OCI-LY1 (cell line): ENCODE data around the gene FAM13A.

Experiments
- H2AFZ ChIP-seq: fragments of 200-600 bp; sonication (generic), shearing (Covaris generic); 2 replicates; pipeline ENCODE4 v1.6.0; 2014; ENCODE audit warnings: antibody characterized with exemption, mild to moderate bottlenecking, low read length
- H3F3A ChIP-seq: fragments of 200-600 bp; sonication (generic), shearing (Covaris generic); 2 replicates; pipeline ENCODE4 v1.6.0; 2014; ENCODE audit warnings: mild to moderate bottlenecking, antibody characterized with exemption, low read length, moderate library complexity; ENCODE audit not compliant: insufficient read depth
- H3K27ac ChIP-seq: fragments of 200-600 bp; sonication (generic); 2 replicates; pipeline ENCODE4 v1.5.1; 2014; ENCODE audit warnings: low read length, mixed run types, mild to moderate bottlenecking, low read depth; ENCODE audit not compliant: poor library complexity, severe bottlenecking
- H3K27me3 ChIP-seq: fragments of 200-600 bp; sonication (generic); 2 replicates; pipeline ENCODE4 v1.6.0; 2014; ENCODE audit warnings: antibody characterized with exemption, mild to moderate bottlenecking, low read length, moderate library complexity; ENCODE audit not compliant: insufficient read depth
- H3K36me3 ChIP-seq: fragments of 200-600 bp; sonication (generic); 2 replicates; pipeline ENCODE4 v1.6.1; 2014; ENCODE audit warnings: mild to moderate bottlenecking, antibody characterized with exemption, low read length, moderate library complexity, mixed read lengths; ENCODE audit not compliant: insufficient read depth
- H3K4me1 ChIP-seq: fragments of 200-600 bp; sonication (generic); 2 replicates; pipeline ENCODE4 v1.5.1; 2014; ENCODE audit warnings: mild to moderate bottlenecking, low read length, moderate library complexity; ENCODE audit not compliant: insufficient read depth, severe bottlenecking
- H3K4me2 ChIP-seq: fragments of 200-600 bp; sonication (generic), shearing (Covaris generic); 2 replicates; pipeline ENCODE4 v1.6.1; 2014; ENCODE audit warnings: low read length
- H3K4me3 ChIP-seq: fragments of 200-600 bp; sonication (generic); 2 replicates; pipeline ENCODE4 v1.5.1; 2014; ENCODE audit warnings: low read length, low read depth, mild to moderate bottlenecking, mixed read lengths; ENCODE audit not compliant: poor library complexity, severe bottlenecking
- H3K79me2 ChIP-seq: fragments of 200-600 bp; shearing (Covaris generic); 2 replicates; pipeline ENCODE4 v1.6.1; 2016; ENCODE audit warnings: mixed run types, low read length, mixed read lengths; ENCODE audit not compliant: insufficient read depth
- H3K9ac ChIP-seq: fragments of 200-600 bp; sonication (generic), shearing (Covaris generic); 2 replicates; pipeline ENCODE4 v1.6.1; 2014; ENCODE audit warnings: mild to moderate bottlenecking, low read length, mixed read lengths
- H3K9me2 ChIP-seq: fragments of 200-600 bp; sonication (generic), shearing (Covaris generic); 2 replicates; pipeline ENCODE4 v1.6.1; 2014; ENCODE audit warnings: low read depth, mild to moderate bottlenecking, low read length, mixed read lengths
- H3K9me3 ChIP-seq: fragments of 200-600 bp; shearing (Covaris generic); 2 replicates; pipeline ENCODE4 v1.6.1; 2014; ENCODE audit warnings: low read length, mixed read lengths
- H4K20me1 ChIP-seq: fragments of 200-600 bp; sonication (generic), shearing (Covaris generic); 2 replicates; pipeline ENCODE4 v1.6.0; 2016; ENCODE audit warnings: mild to moderate bottlenecking, low read length; ENCODE audit not compliant: insufficient read depth
- EZH2 ChIP-seq: fragments of 200-600 bp; sonication (generic), shearing (Covaris generic); IDR thresholded peaks from 2 replicates; pipeline ENCODE4 v1.8.0; 2017; ENCODE audit warnings: borderline replicate concordance, mixed run types, mild to moderate bottlenecking, antibody characterized with exemption, low read length, moderate library complexity, mixed read lengths
- TF ChIP-seq, protein P1 (sequence below): fragments of 200-600 bp; sonication (generic), shearing (Covaris generic); IDR thresholded peaks from 2 replicates; pipeline ENCODE4 v1.5.1; 2017; ENCODE audit warnings: mild to moderate bottlenecking, antibody characterized with exemption, low read length, moderate library complexity, mixed read lengths

Gene FAM13A

GRCh38 chr4:88719381-88719780 is 337.6 kb downstream of the FAM13A start:
- H2AFZ ChIP-seq: no peak overlapping the region
- TF ChIP-seq EZH2: no peak
- TF ChIP-seq, protein P1, sequence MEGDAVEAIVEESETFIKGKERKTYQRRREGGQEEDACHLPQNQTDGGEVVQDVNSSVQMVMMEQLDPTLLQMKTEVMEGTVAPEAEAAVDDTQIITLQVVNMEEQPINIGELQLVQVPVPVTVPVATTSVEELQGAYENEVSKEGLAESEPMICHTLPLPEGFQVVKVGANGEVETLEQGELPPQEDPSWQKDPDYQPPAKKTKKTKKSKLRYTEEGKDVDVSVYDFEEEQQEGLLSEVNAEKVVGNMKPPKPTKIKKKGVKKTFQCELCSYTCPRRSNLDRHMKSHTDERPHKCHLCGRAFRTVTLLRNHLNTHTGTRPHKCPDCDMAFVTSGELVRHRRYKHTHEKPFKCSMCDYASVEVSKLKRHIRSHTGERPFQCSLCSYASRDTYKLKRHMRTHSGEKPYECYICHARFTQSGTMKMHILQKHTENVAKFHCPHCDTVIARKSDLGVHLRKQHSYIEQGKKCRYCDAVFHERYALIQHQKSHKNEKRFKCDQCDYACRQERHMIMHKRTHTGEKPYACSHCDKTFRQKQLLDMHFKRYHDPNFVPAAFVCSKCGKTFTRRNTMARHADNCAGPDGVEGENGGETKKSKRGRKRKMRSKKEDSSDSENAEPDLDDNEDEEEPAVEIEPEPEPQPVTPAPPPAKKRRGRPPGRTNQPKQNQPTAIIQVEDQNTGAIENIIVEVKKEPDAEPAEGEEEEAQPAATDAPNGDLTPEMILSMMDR: no peak
- no peaks in the 10 kb centered on the region for H3F3A ChIP-seq
- no peak overlapping the region for H3K27ac ChIP-seq
- H3K27me3 ChIP-seq: no peaks in the 10 kb centered on the region
- no peaks in the 10 kb centered on the region for H4K20me1 ChIP-seq
- peaks cover 16% of the 10 kb centered on the region for H3K36me3 ChIP-seq
- H3K4me2 ChIP-seq: no peak overlapping the region
- no peak overlapping the region for H3K4me3 ChIP-seq
- H3K9me2 ChIP-seq: no peaks in the 10 kb centered on the region
- no peaks in the 10 kb centered on the region for H3K4me1 ChIP-seq
- peaks cover 8% of the 10 kb centered on the region for H3K9me3 ChIP-seq
- no peak overlapping the region for H3K9ac ChIP-seq
- no peaks in the 10 kb centered on the region for H3K79me2 ChIP-seq

DNA sequence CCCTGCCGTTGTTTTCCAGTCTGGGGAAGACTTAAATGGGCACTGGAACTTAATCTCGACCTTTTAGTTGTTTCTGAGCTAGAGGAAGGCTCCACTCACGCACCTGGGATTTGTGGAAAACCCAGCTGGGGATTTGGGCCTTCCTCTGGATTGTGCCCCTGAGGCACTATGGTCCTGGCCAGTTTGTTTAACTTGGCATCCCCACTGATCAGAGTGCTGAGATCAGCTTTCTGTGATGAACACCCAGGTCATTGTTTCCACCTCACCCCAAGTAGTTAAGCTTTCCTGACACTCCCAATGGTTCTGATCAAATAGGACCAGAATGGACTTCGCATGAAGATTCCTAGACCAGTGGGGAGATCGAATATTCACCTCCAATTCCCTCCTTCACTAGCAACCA is 338.9 kb downstream of the FAM13A start:
- Histone ChIP-seq H3K4me2 (no peak overlapping the region), H3K4me1 (no peaks in the 10 kb centered on the region), H3K4me3 (no peak overlapping the region), H3K27ac (no peak overlapping the region), H3K79me2 (no peaks in the 10 kb centered on the region), H3K9ac (no peak overlapping the region), H2AFZ (no peak overlapping the region), H3K9me2 (no peaks in the 10 kb centered on the region), H3F3A (no peaks in the 10 kb centered on the region), H3K36me3 (peaks cover 16% of the 10 kb centered on the region), H4K20me1 (no peaks in the 10 kb centered on the region), H3K27me3 (no peaks in the 10 kb centered on the region), H3K9me3 (peaks cover 8% of the 10 kb centered on the region)
- TF ChIP-seq, protein P1: no peak
- TF ChIP-seq EZH2: no peak

DNA sequence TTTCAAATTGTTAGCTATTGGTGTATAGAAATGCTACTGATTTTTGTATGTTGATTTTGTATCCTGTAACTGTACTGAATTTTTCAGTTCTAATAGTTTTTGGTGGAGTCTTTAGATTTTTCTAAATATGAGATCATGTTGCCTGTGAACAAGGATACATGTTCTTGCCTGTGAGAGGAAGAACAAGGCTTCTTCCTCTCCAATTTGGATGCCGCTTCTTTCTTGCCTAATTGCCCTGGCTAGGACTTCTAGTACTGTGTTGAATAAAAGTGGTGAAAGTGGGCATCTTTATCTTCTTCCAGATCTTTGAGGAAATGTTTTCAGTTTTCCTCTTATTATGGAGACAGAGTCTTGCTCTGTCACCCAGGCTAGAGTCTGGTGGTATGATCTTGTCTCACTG is 343.2 kb downstream of the FAM13A start:
- TF ChIP-seq EZH2: no peak
- TF ChIP-seq, protein P1: no peak
- no peaks in the 10 kb centered on the region for H3K4me1 ChIP-seq
- H3F3A ChIP-seq: no peaks in the 10 kb centered on the region
- H3K79me2 ChIP-seq: no peaks in the 10 kb centered on the region
- no peaks in the 10 kb centered on the region for H3K9me2 ChIP-seq
- no peak overlapping the region for H3K9ac ChIP-seq
- H3K36me3 ChIP-seq: peaks cover 20% of the 10 kb centered on the region
- no peak overlapping the region for H2AFZ ChIP-seq
- H3K9me3 ChIP-seq: peaks cover 8% of the 10 kb centered on the region
- H4K20me1 ChIP-seq: no peaks in the 10 kb centered on the region
- no peaks in the 10 kb centered on the region for H3K27me3 ChIP-seq
- no peak overlapping the region for H3K4me2 ChIP-seq
- H3K4me3 ChIP-seq: no peak overlapping the region
- H3K27ac ChIP-seq: no peak overlapping the region
